ENCODE measurements around the gene STARD3.

Gene STARD3

GRCh38 chr17:39631403-39631802 is 5.5 kb upstream of the STARD3 start:
- DNase-seq (ENCODE audit: insufficient read length, low spot score) (no peak), FAIRE-seq (no peak)
- no peak for TF ChIP-seq POLR2A (IDR thresholded peaks at IDR 0.05; ENCODE audit: low read depth, low read length)

GRCh38 chr17:39632153-39632941 is 4.6 kb upstream of the STARD3 start:
- no peak for TF ChIP-seq POLR2A (IDR thresholded peaks at IDR 0.05; ENCODE audit: low read depth, low read length)
- DNase-seq (ENCODE audit: insufficient read length, low spot score) (no peak), FAIRE-seq (no peak)

GRCh38 chr17:39633570-39634183 is 3.3 kb upstream of the STARD3 start:
- no peak for FAIRE-seq
- TF ChIP-seq POLR2A (IDR thresholded peaks at IDR 0.05; ENCODE audit: low read depth, low read length): no peak
- no peak for DNase-seq (ENCODE audit: insufficient read length, low spot score)

GRCh38 chr17:39634384-39634871 is 2.5 kb upstream of the STARD3 start:
- FAIRE-seq: no peak
- no peak for DNase-seq (ENCODE audit: insufficient read length, low spot score)
- TF ChIP-seq POLR2A (IDR thresholded peaks at IDR 0.05; ENCODE audit: low read depth, low read length): no peak

- no peak for TF ChIP-seq POLR2A (IDR thresholded peaks at IDR 0.05; ENCODE audit: low read depth, low read length)
- DNase-seq (ENCODE audit: insufficient read length, low spot score): no peak
- no peak for FAIRE-seq
Measured at GRCh38 chr17:39635614-39636176, 1.2 kb upstream of the STARD3 start.

- TF ChIP-seq POLR2A (IDR thresholded peaks at IDR 0.05; ENCODE audit: low read depth, low read length): no peak
- DNase-seq (ENCODE audit: insufficient read length, low spot score) (no peak), FAIRE-seq (no peak)
Measured at GRCh38 chr17:39636587-39636926, 387 bp upstream of the STARD3 start.

- DNase-seq (ENCODE audit: insufficient read length, low spot score) (no peak), FAIRE-seq (no peak)
- TF ChIP-seq POLR2A (IDR thresholded peaks at IDR 0.05; ENCODE audit: low read depth, low read length): no peak
Measured at GRCh38 chr17:39638317-39638716, 1.4 kb downstream of the STARD3 start.

- FAIRE-seq: no peak
Measured at GRCh38 chr17:39639043-39639442, 2.1 kb downstream of the STARD3 start.

GRCh38 chr17:39639566-39640458 is 2.9 kb downstream of the STARD3 start:
- TF ChIP-seq POLR2A (IDR thresholded peaks at IDR 0.05; ENCODE audit: low read depth, low read length): no peak
- no peak for DNase-seq (ENCODE audit: insufficient read length, low spot score)
- FAIRE-seq: no peak

More at GRCh38 chr17:39639043-39639442, 2.1 kb downstream of the STARD3 start:
- TF ChIP-seq POLR2A (IDR thresholded peaks at IDR 0.05; ENCODE audit: low read depth, low read length): no peak
- DNase-seq (ENCODE audit: insufficient read length, low spot score): no peak

GRCh38 chr17:39640591-39641031 is 3.7 kb downstream of the STARD3 start:
- no peak for TF ChIP-seq POLR2A (IDR thresholded peaks at IDR 0.05; ENCODE audit: low read depth, low read length)
- FAIRE-seq: no peak
- DNase-seq (ENCODE audit: insufficient read length, low spot score): no peak

- FAIRE-seq (no peak), DNase-seq (ENCODE audit: insufficient read length, low spot score) (no peak)
- no peak for TF ChIP-seq POLR2A (IDR thresholded peaks at IDR 0.05; ENCODE audit: low read depth, low read length)
Measured at GRCh38 chr17:39641097-39641496, 4.2 kb downstream of the STARD3 start.

GRCh38 chr17:39641883-39642282 is 4.9 kb downstream of the STARD3 start:
- DNase-seq (ENCODE audit: insufficient read length, low spot score): no peak
- no peak for TF ChIP-seq POLR2A (IDR thresholded peaks at IDR 0.05; ENCODE audit: low read depth, low read length)
- no peak for FAIRE-seq

GRCh38 chr17:39642291-39643074 is 5.5 kb downstream of the STARD3 start:
- no peak for TF ChIP-seq POLR2A (IDR thresholded peaks at IDR 0.05; ENCODE audit: low read depth, low read length)
- FAIRE-seq (no peak), DNase-seq (ENCODE audit: insufficient read length, low spot score) (no peak)
